Measurements from ENCODE around the gene P2RX5.
"Not testable (repeated sequence)": the region's sequence is repeated elsewhere in the genome, so short reads cannot be mapped to it uniquely, and the experiment has no call there.

The P2RX5 gene

GRCh38 chr17:3712811-3713463 is 17.0 kb upstream of the P2RX5 start:
- DNase-seq: no peak

- DNase-seq: peak; percentile 43
Measured at GRCh38 chr17:3710951-3711383, 15.0 kb upstream of the P2RX5 start.

GRCh38 chr17:3708366-3708765 is 12.4 kb upstream of the P2RX5 start:
- no peak for DNase-seq

GRCh38 chr17:3705718-3705984 is 9.7 kb upstream of the P2RX5 start:
- DNase-seq: not testable (repeated sequence)

GRCh38 chr17:3704931-3705717 is 9.2 kb upstream of the P2RX5 start:
- DNase-seq: no peak

- DNase-seq: not testable (repeated sequence)
Measured at GRCh38 chr17:3702041-3702539, 6.1 kb upstream of the P2RX5 start.

GRCh38 chr17:3699951-3700350 is 4.0 kb upstream of the P2RX5 start:
- no peak for DNase-seq

GRCh38 chr17:3698139-3698538 is 2.2 kb upstream of the P2RX5 start:
- DNase-seq: no peak

GRCh38 chr17:3697103-3697476 is 1.1 kb upstream of the P2RX5 start:
- DNase-seq: no peak

- no peak for DNase-seq
Measured at GRCh38 chr17:3695129-3695722, 729 bp downstream of the P2RX5 start.

- no peak for DNase-seq
Measured at GRCh38 chr17:3693829-3694231, 2.1 kb downstream of the P2RX5 start.

- DNase-seq: no peak
Measured at GRCh38 chr17:3693141-3693540, 2.8 kb downstream of the P2RX5 start.

GRCh38 chr17:3692346-3692745 is 3.6 kb downstream of the P2RX5 start:
- no peak for DNase-seq

GRCh38 chr17:3691617-3692067 is 4.3 kb downstream of the P2RX5 start:
- DNase-seq: no peak

- no peak for DNase-seq
Measured at GRCh38 chr17:3690094-3690715, 5.8 kb downstream of the P2RX5 start.

- DNase-seq: no peak
Measured at GRCh38 chr17:3689262-3690093, 6.5 kb downstream of the P2RX5 start.

GRCh38 chr17:3688852-3689261 is 7.1 kb downstream of the P2RX5 start:
- DNase-seq: no peak

- no peak for DNase-seq
Measured at GRCh38 chr17:3688027-3688553, 7.9 kb downstream of the P2RX5 start.

GRCh38 chr17:3685174-3685573 is 10.8 kb downstream of the P2RX5 start:
- no peak for DNase-seq

- DNase-seq: peak; percentile 30
Measured at GRCh38 chr17:3683054-3683511, 12.9 kb downstream of the P2RX5 start.

GRCh38 chr17:3682033-3682432 is 13.9 kb downstream of the P2RX5 start:
- DNase-seq: no peak

GRCh38 chr17:3681565-3681964 is 14.4 kb downstream of the P2RX5 start:
- no peak for DNase-seq
